ENCODE measurements around the gene SKA3. TPM values are rescaled to one million over a fixed set of nuclear protein-coding genes. Genes with fewer than 3 reads are reported as not detected.

Gene SKA3
- total RNA-seq, 1 donor from 2014 or later = 27.2 TPM

DNA sequence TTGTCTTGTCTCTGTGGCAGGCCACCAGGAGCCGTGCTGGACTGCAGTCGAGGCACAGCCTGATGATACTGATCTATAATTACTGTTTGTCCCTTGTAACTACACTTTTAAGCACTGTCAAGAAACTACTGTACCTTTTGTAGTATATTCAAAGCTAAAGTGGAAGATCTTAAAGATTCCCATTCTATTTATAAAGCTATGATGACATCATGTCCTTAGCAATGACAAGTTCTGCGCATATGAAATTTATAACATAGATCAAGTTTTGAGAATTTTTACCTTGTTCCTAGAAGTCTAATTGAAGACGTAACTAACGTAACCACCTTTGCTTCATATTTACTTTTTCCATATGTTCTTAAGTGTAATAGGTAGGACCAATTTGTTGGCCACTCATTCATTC, 58.2 kb downstream of the SKA3 start:
- intact Hi-C loops (cut with micrococcal nuclease) = no loop called here

DNA sequence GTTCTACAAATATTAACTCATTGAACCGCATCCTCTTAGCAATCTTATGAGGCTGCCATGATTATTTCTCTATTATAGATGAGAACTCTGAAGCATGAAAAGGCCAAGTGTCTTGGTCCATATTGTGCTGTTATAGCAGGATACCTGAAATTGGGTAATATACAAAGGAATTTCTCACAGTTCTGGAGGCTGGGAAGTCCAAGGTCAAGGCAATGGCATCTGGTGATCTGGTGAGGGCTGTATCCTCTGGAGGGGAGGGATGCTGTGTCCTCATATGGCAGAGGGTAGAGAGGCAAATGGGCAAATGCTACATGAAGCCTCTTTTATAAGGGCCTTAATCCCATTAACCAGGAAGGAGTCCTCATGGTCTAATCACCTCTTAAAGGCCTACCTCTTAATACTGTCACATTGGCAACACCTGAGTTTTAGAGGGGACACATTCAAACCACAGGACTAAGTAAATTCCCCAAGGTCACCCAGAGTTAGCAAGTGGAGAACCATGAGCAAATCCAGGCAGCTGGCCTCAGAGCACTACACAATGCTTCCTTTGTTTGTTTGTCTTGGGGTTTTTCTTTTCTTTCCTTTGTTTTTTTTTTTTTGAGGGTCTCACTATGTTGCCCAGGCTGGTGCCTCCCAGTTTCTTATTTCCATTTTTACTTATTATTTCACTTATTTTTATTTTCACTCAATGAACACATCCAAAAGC, 59.1 kb downstream of the SKA3 start:
- intact Hi-C loops (cut with micrococcal nuclease) = no loop called here

DNA sequence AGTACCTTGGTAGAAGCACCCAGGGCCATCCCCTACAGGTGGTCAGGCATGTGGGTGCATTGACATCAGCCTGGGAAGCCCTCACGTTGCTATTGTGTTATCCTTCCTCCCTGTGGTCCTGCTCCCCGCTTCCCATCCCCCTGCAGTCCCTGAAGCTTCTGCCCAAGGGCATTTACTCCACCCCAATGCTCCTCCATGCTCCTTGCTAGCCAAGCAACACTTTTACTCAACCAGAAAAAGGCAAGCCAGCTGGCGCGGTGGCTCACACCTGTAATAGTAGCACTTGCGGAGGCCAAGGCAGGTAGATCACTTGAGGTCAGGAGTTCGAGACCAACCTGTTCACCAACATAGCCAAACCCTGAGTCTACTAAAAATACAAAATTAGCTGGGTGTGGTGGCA, 60.2 kb downstream of the SKA3 start:
- intact Hi-C loops (cut with micrococcal nuclease) = no loop called here

DNA sequence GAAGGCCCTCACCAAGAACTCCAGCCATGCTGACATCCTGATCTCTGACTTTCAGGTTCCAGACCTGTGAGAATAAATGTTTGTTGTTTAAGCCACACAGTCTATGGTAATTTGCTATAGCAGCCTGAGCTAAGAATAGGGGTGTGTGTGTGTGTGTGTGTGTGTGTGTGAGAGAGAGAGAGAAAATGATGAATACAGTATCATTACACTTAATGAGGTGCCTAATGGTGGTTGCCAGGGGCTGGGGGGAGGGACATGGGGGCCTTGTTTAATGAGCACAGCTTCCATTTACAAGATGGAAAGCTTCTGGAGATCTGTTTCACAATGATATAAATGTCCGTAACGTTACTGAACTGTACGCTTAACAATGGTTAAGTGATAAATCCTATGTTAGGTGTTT, 61.1 kb downstream of the SKA3 start:
- intact Hi-C loops (cut with micrococcal nuclease) = no loop called here

DNA sequence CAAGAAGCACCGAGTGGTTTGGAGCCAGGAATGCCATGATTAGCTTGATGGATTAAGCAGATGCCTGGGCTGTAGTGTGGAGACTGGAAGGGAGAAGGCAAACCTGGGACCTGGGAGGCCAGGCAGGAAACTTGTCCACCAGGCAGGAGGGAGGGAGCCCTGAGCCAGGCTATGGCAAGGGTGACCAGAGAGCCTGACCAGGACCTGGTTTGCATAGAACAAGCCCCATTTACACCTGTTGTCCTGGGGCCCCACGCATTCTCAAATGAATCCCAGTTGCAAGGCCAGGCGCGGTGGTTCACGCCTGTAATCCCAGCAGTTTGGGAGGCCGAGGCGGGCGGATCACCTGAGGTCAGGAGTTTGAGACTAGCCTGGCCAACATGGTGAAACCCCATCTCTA, 64.8 kb downstream of the SKA3 start:
- intact Hi-C loops (cut with micrococcal nuclease) = loop anchor here (2.0 kb wide), 1 partner anchor 187 kb away; no protein-coding TSS in a partner anchor

DNA sequence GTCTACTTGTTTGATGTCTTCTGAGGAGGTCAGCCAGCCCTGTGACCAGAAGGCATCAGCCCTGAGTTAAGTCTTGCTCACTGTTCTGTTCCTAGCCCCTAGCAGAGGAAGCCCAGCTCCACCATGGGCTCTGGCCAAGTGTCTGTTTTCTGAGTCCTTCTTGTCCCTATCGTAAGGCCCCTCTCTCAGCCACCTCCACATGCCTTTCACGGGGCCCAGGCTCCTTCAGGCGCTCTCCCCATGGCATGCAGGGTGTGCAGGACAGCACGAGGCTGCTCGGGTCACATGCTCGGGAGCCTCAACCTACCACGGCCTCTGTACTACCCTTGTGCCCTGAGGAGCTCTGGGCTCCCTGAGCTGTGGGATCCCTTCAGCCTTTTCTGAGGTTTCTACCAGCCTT, 67.2 kb downstream of the SKA3 start:
- intact Hi-C loops (cut with micrococcal nuclease) = no loop called here

DNA sequence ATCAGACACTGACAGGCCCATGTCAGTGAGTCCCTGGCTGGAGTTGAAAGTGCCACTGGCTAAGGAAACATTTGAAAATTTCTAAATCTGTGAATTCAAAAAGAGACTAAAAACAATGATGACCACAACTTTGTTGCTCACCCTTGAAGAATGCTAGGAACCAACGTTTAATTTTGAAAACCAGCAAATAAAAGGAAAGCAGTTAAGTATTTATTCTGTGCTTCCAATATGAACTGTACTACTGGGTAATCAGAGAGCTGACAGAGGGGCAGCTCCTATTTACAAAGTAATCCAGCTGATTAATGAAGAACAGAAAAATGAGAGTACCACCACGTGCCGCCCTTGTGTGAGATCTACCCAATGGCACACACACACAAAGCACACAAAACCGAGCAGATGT, 70.3 kb downstream of the SKA3 start:
- intact Hi-C loops (cut with micrococcal nuclease) = no loop called here

DNA sequence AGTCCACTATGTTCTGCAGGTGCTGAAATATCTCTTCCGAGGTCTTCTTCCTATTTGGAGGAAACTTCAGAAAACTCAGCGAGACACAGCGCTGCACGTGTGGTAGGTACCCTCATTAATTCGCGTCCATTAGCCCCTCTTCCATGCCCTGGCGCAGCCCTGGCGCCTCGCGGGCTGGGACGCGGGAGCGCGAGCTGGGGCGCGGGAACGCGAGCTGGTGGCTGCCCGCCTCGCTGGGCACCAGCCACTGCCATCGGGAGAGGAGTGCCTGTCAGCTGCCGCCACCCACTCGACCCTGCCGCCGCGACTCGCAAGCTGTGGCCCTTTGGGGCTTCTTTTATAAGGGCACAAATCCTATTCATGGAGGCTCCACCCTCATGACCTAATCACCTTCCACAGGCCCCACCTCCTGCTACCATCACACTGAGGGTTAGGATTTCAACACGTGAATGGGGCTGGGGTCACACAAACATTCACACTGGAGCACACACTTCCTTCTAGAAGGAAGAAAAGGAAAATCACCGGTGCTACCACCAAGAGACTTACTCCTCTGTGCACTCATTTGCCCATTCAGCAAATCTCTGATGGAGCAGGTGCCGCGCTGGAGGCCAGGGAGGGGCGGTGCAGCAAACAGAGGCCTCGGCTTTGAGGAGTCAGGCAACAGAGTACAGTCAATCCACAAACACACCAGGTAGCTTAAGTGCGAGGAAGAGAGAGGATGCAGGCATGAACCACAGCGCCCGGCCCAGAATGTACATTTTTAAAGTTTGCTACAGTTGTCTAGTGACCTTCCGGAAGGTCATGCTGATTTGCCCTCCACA, 71.9 kb downstream of the SKA3 start:
- intact Hi-C loops (cut with micrococcal nuclease) = no loop called here

Other genes with a start within 250 kb of the SKA3 start
- gene LATS2, start 115.0 kb downstream of the SKA3 start, total RNA-seq = 2.3 and 4.0 TPM in 2 replicates
- gene SAP18, start 36.4 kb downstream of the SKA3 start, total RNA-seq = 204 and 205 TPM in 2 replicates
- gene MRPL57, start 106 bp upstream of the SKA3 start, total RNA-seq = 21.1 and 21.5 TPM in 2 replicates

All from T-helper 1 cell treated with Interleukin-12 subunit alpha and Interleukin-12 subunit beta and Interleukin-4 antibody, amounts not matched to agents 30 ng/mL and 1 ng/mL, for 36 hours (primary cell).